Sigmoid colon (tissue), 4 donors: ENCODE data around the gene PTBP3.

Source experiments
- EP300 ChIP-seq, 4 donors: sonication (generic); formaldehyde crosslinking; IDR thresholded peaks; one replicate each; pipeline ENCODE4 v1.6.1; 2017; ENCODE audit warnings: antibody characterized with exemption in 4 of 4
- POLR2A ChIP-seq, 2 donors: fragments of 450-650 bp; IDR thresholded peaks; one replicate each; pipeline ENCODE4 v1.6.1; 2016; ENCODE audit warnings: antibody characterized with exemption in 2 of 2, mild to moderate bottlenecking in 2 of 2, moderate library complexity in 2 of 2
- POLR2AphosphoS5 ChIP-seq, 4 donors: sonication (generic); formaldehyde crosslinking; IDR thresholded peaks; one replicate each; pipeline ENCODE4 v1.6.1; 2017; ENCODE audit warnings: antibody characterized with exemption in 4 of 4
- TF ChIP-seq, protein P1 (sequence below), 4 experiments: fragments of 450-650 bp in 3 of 4; fragments of 200-600 bp in 1 of 4; IDR thresholded peaks; one replicate each; pipeline ENCODE4 v1.5.1; 2016 to 2019; ENCODE audit warnings: antibody characterized with exemption in 4 of 4, mild to moderate bottlenecking in 3 of 4, moderate library complexity in 2 of 4

DNA sequence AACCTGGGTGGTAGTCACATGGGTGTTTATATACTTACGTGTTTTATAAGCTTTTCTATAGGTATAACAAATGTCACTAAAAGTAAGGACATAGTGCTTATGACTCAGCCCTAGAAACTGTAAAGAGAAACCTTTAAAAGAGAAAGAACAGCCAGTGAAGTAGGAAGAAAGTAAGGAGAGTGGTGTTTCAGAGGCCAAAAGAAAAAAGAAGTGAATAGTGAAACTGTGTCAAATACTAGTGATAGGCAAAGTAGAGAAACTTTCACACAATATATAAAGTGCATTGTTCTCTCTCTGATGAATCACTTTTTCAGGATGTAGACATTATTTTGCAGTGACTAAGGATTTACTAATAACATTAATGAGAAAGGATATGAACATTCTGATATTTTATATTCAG is 84.1 kb downstream of the PTBP3 start:
- TF ChIP-seq, protein P1, sequence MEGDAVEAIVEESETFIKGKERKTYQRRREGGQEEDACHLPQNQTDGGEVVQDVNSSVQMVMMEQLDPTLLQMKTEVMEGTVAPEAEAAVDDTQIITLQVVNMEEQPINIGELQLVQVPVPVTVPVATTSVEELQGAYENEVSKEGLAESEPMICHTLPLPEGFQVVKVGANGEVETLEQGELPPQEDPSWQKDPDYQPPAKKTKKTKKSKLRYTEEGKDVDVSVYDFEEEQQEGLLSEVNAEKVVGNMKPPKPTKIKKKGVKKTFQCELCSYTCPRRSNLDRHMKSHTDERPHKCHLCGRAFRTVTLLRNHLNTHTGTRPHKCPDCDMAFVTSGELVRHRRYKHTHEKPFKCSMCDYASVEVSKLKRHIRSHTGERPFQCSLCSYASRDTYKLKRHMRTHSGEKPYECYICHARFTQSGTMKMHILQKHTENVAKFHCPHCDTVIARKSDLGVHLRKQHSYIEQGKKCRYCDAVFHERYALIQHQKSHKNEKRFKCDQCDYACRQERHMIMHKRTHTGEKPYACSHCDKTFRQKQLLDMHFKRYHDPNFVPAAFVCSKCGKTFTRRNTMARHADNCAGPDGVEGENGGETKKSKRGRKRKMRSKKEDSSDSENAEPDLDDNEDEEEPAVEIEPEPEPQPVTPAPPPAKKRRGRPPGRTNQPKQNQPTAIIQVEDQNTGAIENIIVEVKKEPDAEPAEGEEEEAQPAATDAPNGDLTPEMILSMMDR (IDR thresholded peaks at IDR 0.05), result no peak
- TF ChIP-seq POLR2A (IDR thresholded peaks at IDR 0.05) (no peak), POLR2AphosphoS5 (IDR thresholded peaks at IDR 0.05) (no peak), EP300 (IDR thresholded peaks at IDR 0.05) (no peak)
